ENCODE measurements around the gene PLAAT2.
A peak's percentile ranks its signal among the peaks of the same experiment; 100 is the strongest.

The PLAAT2 gene

GRCh38 chr11:63563201-63564055, at the start of gene PLAAT2:
Gene PLAAT2 (minus strand): TSS chr11:63563379. CDS start chr11:63563324, 55 bp downstream.
- DNase-seq, result no peak
- intact Hi-C loops (cut with DNase I), result no loop called here

- DNase-seq, result no peak
- intact Hi-C loops (cut with DNase I), result no loop called here
Measured at GRCh38 chr11:63612181-63612580, 49.0 kb upstream of the PLAAT2 start.

GRCh38 chr11:63611395-63611747, 48.2 kb upstream of the PLAAT2 start:
- intact Hi-C loops (cut with DNase I), result no loop called here
- no peak for DNase-seq

- intact Hi-C loops (cut with DNase I), result no loop called here
Measured at GRCh38 chr11:63610604-63611394, 47.6 kb upstream of the PLAAT2 start.

GRCh38 chr11:63609971-63610580, 46.9 kb upstream of the PLAAT2 start:
- intact Hi-C loops (cut with DNase I), result loop anchor here (10.0 kb wide), 1 partner anchor 95 kb away; no protein-coding TSS in a partner anchor
- DNase-seq, result peak in 2 of 10 donors; percentile 29 to 62

More at GRCh38 chr11:63610604-63611394, 47.6 kb upstream of the PLAAT2 start:
- peak in 2 of 10 donors; percentile 31 to 76 for DNase-seq

GRCh38 chr11:63609536-63609935, 46.4 kb upstream of the PLAAT2 start:
- peak in 5 of 10 donors; percentile 26 to 88 (median 57) for DNase-seq
- intact Hi-C loops (cut with DNase I), result loop anchor here (10.0 kb wide), 1 partner anchor 95 kb away; no protein-coding TSS in a partner anchor

- intact Hi-C loops (cut with DNase I), result loop anchor here (10.0 kb wide), 1 partner anchor 94 kb away; no protein-coding TSS in a partner anchor
- DNase-seq, result no peak
Measured at GRCh38 chr11:63608353-63609345, 45.5 kb upstream of the PLAAT2 start.

GRCh38 chr11:63603180-63603518, 40.0 kb upstream of the PLAAT2 start:
- intact Hi-C loops (cut with DNase I), result loop anchor here (10.0 kb wide), 1 partner anchor 88 kb away; no protein-coding TSS in a partner anchor
- peak in 7 of 10 donors; percentile 41 to 91 (median 56) for DNase-seq

GRCh38 chr11:63602290-63603179, 39.4 kb upstream of the PLAAT2 start:
- intact Hi-C loops (cut with DNase I), result loop anchor here (10.0 kb wide), 1 partner anchor 88 kb away; no protein-coding TSS in a partner anchor
- peak in 1 of 10 donors; percentile 16 for DNase-seq

GRCh38 chr11:63599211-63600122, 36.3 kb upstream of the PLAAT2 start:
- peak in 3 of 10 donors; percentile 54 to 86 (median 58) for DNase-seq
- intact Hi-C loops (cut with DNase I), result loop anchor here (10.0 kb wide), 1 partner anchor 85 kb away; no protein-coding TSS in a partner anchor

- intact Hi-C loops (cut with DNase I), result no loop called here
Measured at GRCh38 chr11:63598556-63598955, 35.4 kb upstream of the PLAAT2 start.

GRCh38 chr11:63595296-63595695, 32.1 kb upstream of the PLAAT2 start:
- peak in 3 of 10 donors; percentile 11 to 81 (median 16) for DNase-seq
- intact Hi-C loops (cut with DNase I), result no loop called here

More at GRCh38 chr11:63598556-63598955, 35.4 kb upstream of the PLAAT2 start:
- DNase-seq, result peak in 2 of 10 donors; percentile 7 to 16

- DNase-seq, result peak in 7 of 10 donors; percentile 36 to 92 (median 56)
- intact Hi-C loops (cut with DNase I), result loop anchor here (1.0 kb wide), 1 partner anchor 42 kb away; no protein-coding TSS in a partner anchor
Measured at GRCh38 chr11:63592975-63593395, 29.8 kb upstream of the PLAAT2 start.

GRCh38 chr11:63590024-63590788, 27.0 kb upstream of the PLAAT2 start:
- intact Hi-C loops (cut with DNase I), result no loop called here
- peak in 1 of 10 donors; percentile 13 for DNase-seq

GRCh38 chr11:63589000-63589399, 25.8 kb upstream of the PLAAT2 start:
- DNase-seq, result peak in 1 of 10 donors; percentile 21

More at GRCh38 chr11:63589000-63589399, 25.8 kb upstream of the PLAAT2 start:
- intact Hi-C loops (cut with DNase I), result no loop called here

Measured in posterior cingulate gyrus (tissue), 11 donors.